ENCODE data around the gene SMYD4.

DNA sequence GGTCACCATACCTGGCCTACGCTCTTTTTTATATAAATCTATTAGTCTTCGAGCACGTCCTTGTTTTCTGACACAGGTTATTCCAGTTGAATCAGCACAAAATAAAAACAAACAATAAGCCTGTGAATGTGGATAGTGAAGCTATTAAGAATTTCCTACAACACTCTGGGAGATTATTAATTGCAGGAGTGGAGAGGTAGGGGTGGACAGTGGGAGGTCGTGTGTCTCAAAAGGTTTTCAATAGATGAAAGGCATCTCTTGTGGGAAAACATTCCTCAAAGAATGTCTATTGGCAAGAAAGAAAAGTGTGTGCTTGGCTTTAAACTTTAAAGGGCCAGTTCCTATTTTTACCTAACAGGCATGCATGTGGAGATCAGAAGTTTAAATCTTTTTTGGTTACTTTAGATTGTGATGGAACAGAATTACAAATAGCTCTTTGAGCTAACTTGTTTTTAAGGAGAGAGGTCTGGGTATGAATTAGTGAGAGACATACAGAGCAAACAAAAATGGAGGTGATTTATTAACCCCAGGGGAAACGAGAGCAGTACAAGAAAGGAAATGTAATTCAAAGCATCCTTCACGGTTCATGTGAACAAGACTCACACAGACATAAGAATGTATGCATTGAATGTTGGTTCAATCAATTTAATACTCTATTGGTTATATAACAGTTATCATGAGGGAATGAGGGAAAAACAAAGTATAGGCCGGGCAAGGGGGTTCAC is 9.0 kb downstream of the SMYD4 start:
- TF ChIP-seq, protein P1, sequence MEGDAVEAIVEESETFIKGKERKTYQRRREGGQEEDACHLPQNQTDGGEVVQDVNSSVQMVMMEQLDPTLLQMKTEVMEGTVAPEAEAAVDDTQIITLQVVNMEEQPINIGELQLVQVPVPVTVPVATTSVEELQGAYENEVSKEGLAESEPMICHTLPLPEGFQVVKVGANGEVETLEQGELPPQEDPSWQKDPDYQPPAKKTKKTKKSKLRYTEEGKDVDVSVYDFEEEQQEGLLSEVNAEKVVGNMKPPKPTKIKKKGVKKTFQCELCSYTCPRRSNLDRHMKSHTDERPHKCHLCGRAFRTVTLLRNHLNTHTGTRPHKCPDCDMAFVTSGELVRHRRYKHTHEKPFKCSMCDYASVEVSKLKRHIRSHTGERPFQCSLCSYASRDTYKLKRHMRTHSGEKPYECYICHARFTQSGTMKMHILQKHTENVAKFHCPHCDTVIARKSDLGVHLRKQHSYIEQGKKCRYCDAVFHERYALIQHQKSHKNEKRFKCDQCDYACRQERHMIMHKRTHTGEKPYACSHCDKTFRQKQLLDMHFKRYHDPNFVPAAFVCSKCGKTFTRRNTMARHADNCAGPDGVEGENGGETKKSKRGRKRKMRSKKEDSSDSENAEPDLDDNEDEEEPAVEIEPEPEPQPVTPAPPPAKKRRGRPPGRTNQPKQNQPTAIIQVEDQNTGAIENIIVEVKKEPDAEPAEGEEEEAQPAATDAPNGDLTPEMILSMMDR (IDR thresholded peaks at IDR 0.05; ENCODE audit: insufficient read depth, low read length), result no peak
- TF ChIP-seq POLR2AphosphoS5 (IDR thresholded peaks at IDR 0.05; ENCODE audit: low read depth) (no peak), REST (IDR thresholded peaks at IDR 0.05; ENCODE audit: insufficient replicate concordance, low read depth) (no peak), SPI1 (IDR thresholded peaks at IDR 0.05; ENCODE audit: borderline replicate concordance, low read depth) (no peak)
